HepG2 (cell line): ENCODE measurements around the gene IL27RA. TPM values are rescaled to one million over a fixed set of nuclear protein-coding genes. Genes with fewer than 3 reads are reported as not detected.

Source experiments
- BRCA1 ChIP-seq: sonication (generic); formaldehyde crosslinking; IDR thresholded peaks from 2 replicates; pipeline ENCODE4 v1.4.0; 2020; ENCODE audit warnings: missing genetic modification reagents
- FOSL2 ChIP-seq: sonication (generic); formaldehyde crosslinking; IDR thresholded peaks from 2 replicates; pipeline ENCODE4 v1.4.0; 2020; ENCODE audit warnings: missing genetic modification reagents
- FOXA3 ChIP-seq: IDR thresholded peaks from 2 replicates; pipeline ENCODE4 v1.6.1; 2016; ENCODE audit warnings: missing genetic modification reagents, missing compliant biosample characterization
- HNF4G ChIP-seq, 2 experiments: sonication (generic) in 1 of 2; formaldehyde crosslinking in 1 of 2; IDR thresholded peaks; 2 replicates each; pipeline versions ENCODE4 v1.4.0 to v1.6.1; 2011 to 2020; ENCODE audit warnings: borderline replicate concordance in 2 of 2, low read depth in 2 of 2, mild to moderate bottlenecking in 2 of 2, low read length in 1 of 2, missing genetic modification reagents in 1 of 2, moderate library complexity in 1 of 2
- MYC ChIP-seq: sonication (generic); formaldehyde crosslinking; IDR thresholded peaks from 2 replicates; pipeline ENCODE4 v1.9.0; 2021; ENCODE audit warnings: missing genetic modification reagents, borderline replicate concordance
- NCOR1 ChIP-seq: fragments of 200-600 bp; sonication (generic); IDR thresholded peaks from 2 replicates; pipeline ENCODE4 v1.7.0; 2017; ENCODE audit warnings: antibody characterized with exemption, low read length, borderline replicate concordance
- PRPF4 ChIP-seq: fragments of 200-400 bp; formaldehyde crosslinking; IDR thresholded peaks from 2 replicates; pipeline ENCODE4 v1.6.1; 2016; ENCODE audit warnings: low read length, low read depth; ENCODE audit not compliant: poor library complexity, severe bottlenecking
- SATB2 ChIP-seq: sonication (generic); formaldehyde crosslinking; IDR thresholded peaks from 2 replicates; pipeline ENCODE4 v1.5.0; 2020; ENCODE audit warnings: missing genetic modification reagents
- SIN3A ChIP-seq: IDR thresholded peaks from 2 replicates; pipeline ENCODE4 v1.6.1; 2011; ENCODE audit warnings: low read depth, mild to moderate bottlenecking, control low read depth, low read length, borderline replicate concordance
- ZNF567 ChIP-seq: sonication (generic); formaldehyde crosslinking; IDR thresholded peaks from 2 replicates; pipeline ENCODE4 v1.8.1; 2023; ENCODE audit warnings: mild to moderate bottlenecking, missing genetic modification reagents, borderline replicate concordance
- ZNF674 ChIP-seq: sonication (generic); formaldehyde crosslinking; IDR thresholded peaks from 2 replicates; pipeline ENCODE4 v1.5.0; 2020; ENCODE audit warnings: low read depth, mild to moderate bottlenecking, missing genetic modification reagents
- polyA plus RNA-seq, 8 experiments: library from polyadenylated mRNA; depleted of rRNA in 3 of 8; stranded (reverse) in 7 of 8; unstranded in 1 of 8; fragments of >200 nt; fragmentation: Illumina TruSeq in 4 of 8; extraction: Trizol in 4 of 8; gene quantifications; 2 replicates each; pipeline versions ENCODE4 v1.2.1 to v1.2.3, GENCODE V29; 2011 to 2016; ENCODE audit warnings: low read depth in 4 of 8, missing spikeins in 1 of 8, mixed read lengths in 1 of 8; ENCODE audit not compliant: insufficient read depth in 1 of 8
- total RNA-seq, 5 experiments: library from RNA; depleted of rRNA; stranded (reverse); fragments of >200 nt; fragmentation: Illumina TruSeq; extraction: Trizol; gene quantifications; 2 replicates each; pipeline ENCODE4 v1.2.3, GENCODE V29; 2016; ENCODE audit warnings: low read depth in 1 of 5
- TF ChIP-seq, protein P1 (sequence below): sonication (generic); formaldehyde crosslinking; IDR thresholded peaks from 2 replicates; pipeline ENCODE4 v1.8.1; 2023; ENCODE audit warnings: mild to moderate bottlenecking, inconsistent platforms, moderate library complexity, missing genetic modification reagents, borderline replicate concordance
- TF ChIP-seq, protein P2 (sequence below): sonication (generic); formaldehyde crosslinking; IDR thresholded peaks from 2 replicates; pipeline ENCODE4 v1.5.0; 2020; ENCODE audit warnings: mild to moderate bottlenecking, missing genetic modification reagents, borderline replicate concordance
- TF ChIP-seq, protein P3 (sequence below): sonication (generic); formaldehyde crosslinking; conservative IDR thresholded peaks from 2 replicates; pipeline ENCODE4 v1.8.0; 2022; ENCODE audit warnings: low read depth, missing genetic modification reagents

The IL27RA gene
- total and polyA plus RNA-seq, 2 of the 13 experiments (the other 11 are each of a cell fraction or from before 2014, with no cell fraction given), result 3.5 to 8.1 TPM

DNA sequence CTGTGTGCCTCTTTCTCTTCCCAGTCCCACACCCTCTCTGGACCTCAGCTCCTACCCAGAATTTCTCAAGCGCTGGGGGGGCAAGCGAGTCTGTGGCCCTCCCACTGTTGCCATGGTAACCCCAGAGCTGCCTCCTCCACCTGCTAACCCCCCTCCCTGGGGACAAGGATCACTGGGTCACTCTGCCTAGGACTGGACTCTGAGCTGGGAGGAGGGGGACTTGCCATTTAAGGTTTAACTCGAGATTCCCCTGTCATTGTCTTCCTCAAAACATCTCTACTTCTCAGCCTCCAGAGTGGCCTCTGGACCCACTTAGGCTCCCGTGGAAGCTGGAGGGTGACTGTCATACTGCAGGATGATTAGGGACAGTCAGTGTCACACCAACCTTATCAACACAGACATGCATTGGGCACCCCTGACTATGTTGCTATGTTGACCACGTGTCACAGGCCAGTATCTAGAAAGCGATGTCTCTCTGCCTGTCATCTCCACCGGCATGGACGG lies 28.1 kb downstream of the IL27RA start (continued):
- TF ChIP-seq, protein P1, sequence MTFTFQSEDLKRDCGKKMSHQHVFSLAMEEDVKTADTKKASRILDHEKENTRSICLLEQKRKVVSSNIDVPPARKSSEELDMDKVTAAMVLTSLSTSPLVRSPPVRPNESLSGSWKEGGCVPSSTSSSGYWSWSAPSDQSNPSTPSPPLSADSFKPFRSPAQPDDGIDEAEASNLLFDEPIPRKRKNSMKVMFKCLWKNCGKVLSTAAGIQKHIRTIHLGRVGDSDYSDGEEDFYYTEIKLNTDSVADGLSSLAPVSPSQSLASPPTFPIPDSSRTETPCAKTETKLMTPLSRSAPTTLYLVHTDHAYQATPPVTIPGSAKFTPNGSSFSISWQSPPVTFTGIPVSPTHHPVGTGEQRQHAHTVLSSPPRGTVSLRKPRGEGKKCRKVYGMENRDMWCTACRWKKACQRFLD (CRISPR knock-in tag), result no peak
- no peak for TF ChIP-seq ZNF674 (CRISPR knock-in tag)
- TF ChIP-seq HNF4G (IDR thresholded peaks at IDR 0.05; ENCODE audit: borderline replicate concordance, low read depth, low read length), result peak; percentile 96
- peak; percentile 81; the same call in 1 of the 2 replicates for TF ChIP-seq HNF4G (CRISPR knock-in tag; IDR thresholded peaks at IDR 0.05; ENCODE audit: borderline replicate concordance, low read depth)
- no peak; the same call in none of the 2 replicates for TF ChIP-seq MYC (CRISPR knock-in tag)
- 0 out of 2 replicates have a peak, but pooled peaks have one; percentile 20 for TF ChIP-seq FOXA3 (CRISPR knock-in tag)
- no peak for TF ChIP-seq PRPF4
- TF ChIP-seq, protein P2, sequence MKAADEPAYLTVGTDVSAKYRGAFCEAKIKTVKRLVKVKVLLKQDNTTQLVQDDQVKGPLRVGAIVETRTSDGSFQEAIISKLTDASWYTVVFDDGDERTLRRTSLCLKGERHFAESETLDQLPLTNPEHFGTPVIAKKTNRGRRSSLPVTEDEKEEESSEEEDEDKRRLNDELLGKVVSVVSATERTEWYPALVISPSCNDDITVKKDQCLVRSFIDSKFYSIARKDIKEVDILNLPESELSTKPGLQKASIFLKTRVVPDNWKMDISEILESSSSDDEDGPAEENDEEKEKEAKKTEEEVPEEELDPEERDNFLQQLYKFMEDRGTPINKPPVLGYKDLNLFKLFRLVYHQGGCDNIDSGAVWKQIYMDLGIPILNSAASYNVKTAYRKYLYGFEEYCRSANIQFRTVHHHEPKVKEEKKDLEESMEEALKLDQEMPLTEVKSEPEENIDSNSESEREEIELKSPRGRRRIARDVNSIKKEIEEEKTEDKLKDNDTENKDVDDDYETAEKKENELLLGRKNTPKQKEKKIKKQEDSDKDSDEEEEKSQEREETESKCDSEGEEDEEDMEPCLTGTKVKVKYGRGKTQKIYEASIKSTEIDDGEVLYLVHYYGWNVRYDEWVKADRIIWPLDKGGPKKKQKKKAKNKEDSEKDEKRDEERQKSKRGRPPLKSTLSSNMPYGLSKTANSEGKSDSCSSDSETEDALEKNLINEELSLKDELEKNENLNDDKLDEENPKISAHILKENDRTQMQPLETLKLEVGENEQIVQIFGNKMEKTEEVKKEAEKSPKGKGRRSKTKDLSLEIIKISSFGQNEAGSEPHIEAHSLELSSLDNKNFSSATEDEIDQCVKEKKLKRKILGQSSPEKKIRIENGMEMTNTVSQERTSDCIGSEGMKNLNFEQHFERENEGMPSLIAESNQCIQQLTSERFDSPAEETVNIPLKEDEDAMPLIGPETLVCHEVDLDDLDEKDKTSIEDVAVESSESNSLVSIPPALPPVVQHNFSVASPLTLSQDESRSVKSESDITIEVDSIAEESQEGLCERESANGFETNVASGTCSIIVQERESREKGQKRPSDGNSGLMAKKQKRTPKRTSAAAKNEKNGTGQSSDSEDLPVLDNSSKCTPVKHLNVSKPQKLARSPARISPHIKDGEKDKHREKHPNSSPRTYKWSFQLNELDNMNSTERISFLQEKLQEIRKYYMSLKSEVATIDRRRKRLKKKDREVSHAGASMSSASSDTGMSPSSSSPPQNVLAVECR (CRISPR knock-in tag), result peak; percentile 81
- TF ChIP-seq BRCA1 (CRISPR knock-in tag), result no peak
- peak; percentile 46; the same call in 1 of the 2 replicates for TF ChIP-seq SIN3A
- peak; percentile 36 for TF ChIP-seq FOSL2 (CRISPR knock-in tag)
- no peak for TF ChIP-seq SATB2 (CRISPR knock-in tag)
- peak; percentile 97 for TF ChIP-seq NCOR1
- TF ChIP-seq, protein P3, sequence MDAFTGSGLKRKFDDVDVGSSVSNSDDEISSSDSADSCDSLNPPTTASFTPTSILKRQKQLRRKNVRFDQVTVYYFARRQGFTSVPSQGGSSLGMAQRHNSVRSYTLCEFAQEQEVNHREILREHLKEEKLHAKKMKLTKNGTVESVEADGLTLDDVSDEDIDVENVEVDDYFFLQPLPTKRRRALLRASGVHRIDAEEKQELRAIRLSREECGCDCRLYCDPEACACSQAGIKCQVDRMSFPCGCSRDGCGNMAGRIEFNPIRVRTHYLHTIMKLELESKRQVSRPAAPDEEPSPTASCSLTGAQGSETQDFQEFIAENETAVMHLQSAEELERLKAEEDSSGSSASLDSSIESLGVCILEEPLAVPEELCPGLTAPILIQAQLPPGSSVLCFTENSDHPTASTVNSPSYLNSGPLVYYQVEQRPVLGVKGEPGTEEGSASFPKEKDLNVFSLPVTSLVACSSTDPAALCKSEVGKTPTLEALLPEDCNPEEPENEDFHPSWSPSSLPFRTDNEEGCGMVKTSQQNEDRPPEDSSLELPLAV, result no peak
- no peak for TF ChIP-seq ZNF567 (CRISPR knock-in tag)
